Activated T-cell treated with anti-CD3 and anti-CD28 coated beads, Interleukin-2, amount 50 U/mL, for 1 hour (primary cell): ENCODE data around the gene MS4A14.
"Not testable (repeated sequence)": the region's sequence is repeated elsewhere in the genome, so short reads cannot be mapped to it uniquely, and the experiment has no call there.

ENCODE experiments used
- DNase-seq: peaks from one replicate; pipeline ENCODE4 v3.0.0-alpha.2; 2020

The MS4A14 gene

DNA sequence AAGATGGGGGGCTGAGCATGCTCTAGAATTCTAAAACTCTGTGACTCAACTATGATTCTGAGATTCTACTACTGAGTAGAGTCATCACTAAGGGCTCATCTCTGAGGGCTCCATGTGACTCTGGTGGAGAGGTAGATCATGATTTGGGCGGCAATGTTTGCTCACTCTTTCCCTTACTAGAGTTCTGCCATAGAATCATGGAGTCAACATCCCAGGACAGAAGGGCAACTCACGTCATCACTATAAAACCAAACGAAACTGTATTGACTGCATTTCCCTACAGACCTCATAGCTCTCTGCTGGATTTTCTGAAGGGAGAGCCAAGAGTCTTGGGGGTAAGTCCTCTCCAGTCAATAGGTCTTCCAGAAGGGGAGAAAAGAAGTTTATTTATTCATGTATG lies at the start of gene MS4A14:
Gene MS4A14, plus strand, starts transcription at position 78 of the 400 bp plus-strand sequence. Its CDS starts 120 bp downstream, at position 198.
- DNase-seq = no peak

DNA sequence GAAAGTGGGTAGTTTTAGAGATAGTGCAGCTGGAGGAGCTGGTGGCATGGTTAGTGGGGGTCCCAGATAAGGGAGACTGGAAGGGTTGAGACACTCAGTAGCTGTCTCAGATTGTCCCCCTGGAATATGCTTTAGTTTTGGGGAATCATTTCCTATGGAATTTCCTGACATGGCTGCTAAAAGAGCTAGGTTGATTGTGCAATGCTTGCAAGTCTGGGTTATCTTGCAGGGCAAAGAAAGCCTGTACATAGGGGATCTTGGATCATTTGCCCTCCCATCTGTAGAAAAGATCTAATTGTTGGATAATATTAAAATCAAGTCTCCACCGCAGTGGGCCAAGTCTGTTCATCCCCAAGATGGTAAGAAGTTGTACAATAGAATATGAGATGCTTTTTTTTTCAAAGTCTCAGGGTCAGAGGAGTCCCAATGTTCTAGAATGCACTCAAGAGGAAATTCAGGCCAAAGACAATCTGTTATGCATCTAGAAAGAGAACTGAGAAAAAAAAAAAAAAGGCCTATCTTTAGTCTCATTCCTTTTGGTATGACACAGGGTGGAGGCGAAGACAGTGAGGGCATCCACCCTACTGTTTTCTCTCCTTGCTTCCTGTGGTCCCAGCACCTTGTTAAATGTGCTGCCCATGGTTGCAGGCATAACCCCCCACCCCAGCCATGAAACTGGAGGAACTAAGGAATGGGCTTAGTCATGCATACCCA lies 49.0 kb upstream of the MS4A14 start:
- no peak for DNase-seq

DNA sequence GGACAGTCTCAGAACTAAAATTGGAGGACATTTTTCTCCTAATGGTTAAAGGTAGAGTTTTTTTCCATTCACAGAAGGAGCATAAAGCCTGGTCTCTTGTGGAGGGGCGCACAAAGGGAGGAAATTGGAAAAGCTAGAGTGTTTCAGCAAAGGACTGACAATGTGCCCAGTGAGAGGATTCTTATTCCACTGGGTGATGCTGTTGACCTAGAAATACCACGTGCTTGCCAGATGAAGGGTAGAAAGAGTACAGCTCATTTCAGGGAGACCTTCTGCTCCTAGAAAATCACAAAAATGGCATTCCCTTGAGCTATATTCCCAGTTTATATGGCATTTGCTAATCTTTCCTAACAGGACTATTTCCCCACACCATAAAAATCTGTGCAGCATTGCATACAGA lies 48.1 kb upstream of the MS4A14 start:
- no peak for DNase-seq

DNA sequence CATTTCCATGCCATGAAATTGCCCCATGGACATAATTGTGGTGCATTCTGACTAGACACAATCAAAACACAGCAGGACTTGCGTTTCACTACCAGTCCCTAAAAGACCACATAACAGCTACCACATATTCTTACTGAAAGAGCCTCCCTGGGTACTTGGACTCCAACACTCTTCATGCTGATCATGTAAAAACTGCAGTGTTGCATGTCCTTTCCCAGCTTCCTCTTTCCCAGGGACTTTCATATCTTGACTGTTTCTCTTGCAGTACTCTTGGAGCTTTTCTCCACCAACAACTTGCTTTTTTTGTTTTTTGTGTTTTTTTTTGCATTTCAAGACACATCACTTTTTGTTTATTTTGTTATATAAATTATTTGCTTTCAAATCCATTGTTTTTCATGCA lies 46.3 kb upstream of the MS4A14 start:
- DNase-seq = no peak

- DNase-seq = no peak
Measured at GRCh38 chr11:60357771-60358170, 38.5 kb upstream of the MS4A14 start.

GRCh38 chr11:60360621-60361020 lies 35.6 kb upstream of the MS4A14 start:
- DNase-seq = no peak

GRCh38 chr11:60362241-60362640 lies 34.0 kb upstream of the MS4A14 start:
- DNase-seq = no peak

DNA sequence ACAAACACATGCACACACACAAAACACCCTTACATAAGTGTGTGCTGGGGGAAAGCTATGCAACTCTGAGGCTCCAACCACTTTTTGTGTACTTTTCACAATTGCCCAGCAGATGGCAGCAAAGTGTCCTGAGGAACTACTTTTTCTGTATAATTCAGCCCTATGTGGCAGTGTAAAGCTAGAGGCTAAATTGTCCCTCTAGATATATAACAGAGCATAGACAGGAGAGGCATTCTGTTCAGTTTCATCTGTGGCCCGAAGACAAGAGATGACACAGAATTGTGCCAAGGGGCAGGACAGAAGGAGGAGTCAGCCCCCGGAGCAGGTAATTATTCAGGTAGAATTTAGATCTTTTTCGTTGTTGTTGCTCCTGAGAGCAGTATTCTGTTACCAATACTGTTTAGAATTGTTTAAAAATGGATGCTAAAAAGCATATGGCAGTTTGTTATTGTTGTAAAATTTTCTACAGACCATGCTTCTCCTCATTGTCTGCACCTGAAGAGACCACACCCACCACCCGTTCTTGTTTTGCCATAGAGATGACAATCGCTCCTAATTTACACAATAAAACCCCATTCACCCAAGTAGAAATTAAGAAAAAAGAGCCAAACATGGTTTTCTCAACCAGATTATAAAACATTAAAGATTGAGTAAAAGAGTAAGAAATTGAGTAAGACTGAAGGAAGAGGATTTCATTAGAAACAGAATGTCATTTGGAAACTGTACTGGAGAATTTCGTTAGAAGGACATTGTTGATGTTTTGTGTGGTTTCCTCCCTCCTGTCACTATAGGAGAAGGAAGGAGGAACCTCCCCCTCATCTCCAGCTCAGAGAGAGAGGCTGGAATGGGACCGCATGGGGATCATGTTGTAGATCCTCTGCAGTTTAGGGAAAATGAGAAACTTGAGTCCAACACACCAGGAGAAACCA lies 32.5 kb upstream of the MS4A14 start:
- peak; percentile 31 for DNase-seq

GRCh38 chr11:60366262-60366904 lies 29.9 kb upstream of the MS4A14 start:
- DNase-seq = not testable (repeated sequence)

DNA sequence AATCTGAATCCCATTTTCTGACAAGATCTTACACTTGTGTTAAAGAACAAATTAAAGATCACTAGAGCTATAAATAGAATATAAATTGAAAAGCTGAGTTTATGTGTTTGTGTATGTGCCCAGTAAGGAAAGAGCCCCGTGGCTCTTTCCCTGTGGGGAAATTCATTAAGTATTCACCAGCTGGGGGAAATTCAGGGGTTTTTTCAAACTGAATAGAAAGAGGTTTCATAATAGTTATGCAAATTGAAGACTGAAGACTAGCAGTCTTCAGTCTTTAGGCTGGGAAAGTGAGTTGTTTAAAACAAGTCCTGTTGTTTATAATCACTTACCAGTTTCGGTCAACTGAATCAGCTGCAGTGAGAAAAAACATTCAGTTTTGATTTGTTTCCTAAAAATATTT lies 29.2 kb upstream of the MS4A14 start:
- no peak for DNase-seq

GRCh38 chr11:60367896-60368295 lies 28.4 kb upstream of the MS4A14 start:
- no peak for DNase-seq

- no peak for DNase-seq
Measured at GRCh38 chr11:60370252-60370810, 25.9 kb upstream of the MS4A14 start.

GRCh38 chr11:60370811-60371298 lies 25.4 kb upstream of the MS4A14 start:
- DNase-seq = no peak

DNA sequence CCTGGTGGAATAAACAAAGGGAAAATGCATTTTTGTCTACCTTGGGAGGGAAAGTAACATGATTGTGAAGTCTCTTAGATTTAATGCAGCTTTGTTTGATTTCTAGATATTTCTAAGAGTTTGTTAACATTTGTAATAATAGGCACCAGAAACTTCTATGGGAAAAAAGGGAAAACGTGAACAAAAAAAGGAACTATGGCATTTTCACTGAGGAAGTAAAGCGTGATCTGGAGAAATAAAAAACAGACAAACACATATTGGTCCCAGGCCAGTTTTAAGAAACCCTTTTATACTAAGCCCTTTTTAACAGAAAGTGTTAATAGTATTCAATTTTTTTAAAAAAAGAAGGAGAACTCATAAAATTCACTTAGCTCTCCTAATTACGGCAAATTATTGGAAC lies 24.9 kb upstream of the MS4A14 start:
- DNase-seq = no peak

DNA sequence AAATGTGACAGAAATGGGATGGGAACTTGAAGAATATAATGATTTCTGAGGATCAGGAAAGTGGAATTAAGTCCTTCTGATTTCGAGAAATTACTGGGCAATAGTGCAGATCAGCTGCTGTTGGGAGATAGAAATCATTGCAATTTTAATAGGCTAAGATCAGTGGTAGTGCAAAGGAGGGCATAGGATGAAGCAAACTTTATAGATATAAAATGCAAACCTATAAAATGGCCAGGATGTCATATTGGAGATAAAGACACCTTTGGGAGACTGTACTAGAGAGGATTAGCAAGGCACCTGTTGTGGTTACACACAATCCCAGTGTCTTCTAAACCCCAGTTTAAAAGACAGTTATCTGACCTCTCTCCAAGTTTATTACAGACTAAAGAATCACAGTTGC lies 24.4 kb upstream of the MS4A14 start:
- DNase-seq = no peak

GRCh38 chr11:60372767-60373166 lies 23.5 kb upstream of the MS4A14 start:
- no peak for DNase-seq

- DNase-seq = no peak
Measured at GRCh38 chr11:60375316-60375715, 20.9 kb upstream of the MS4A14 start.

GRCh38 chr11:60376601-60377000 lies 19.7 kb upstream of the MS4A14 start:
- no peak for DNase-seq

GRCh38 chr11:60377401-60378136 lies 18.7 kb upstream of the MS4A14 start:
- no peak for DNase-seq

GRCh38 chr11:60378354-60378753 lies 17.9 kb upstream of the MS4A14 start, which contains the start of gene MS4A7:
MS4A7 (plus strand) TSS chr11:60378532; CDS start chr11:60383142, 4,610 bp downstream.
- DNase-seq = no peak

DNA sequence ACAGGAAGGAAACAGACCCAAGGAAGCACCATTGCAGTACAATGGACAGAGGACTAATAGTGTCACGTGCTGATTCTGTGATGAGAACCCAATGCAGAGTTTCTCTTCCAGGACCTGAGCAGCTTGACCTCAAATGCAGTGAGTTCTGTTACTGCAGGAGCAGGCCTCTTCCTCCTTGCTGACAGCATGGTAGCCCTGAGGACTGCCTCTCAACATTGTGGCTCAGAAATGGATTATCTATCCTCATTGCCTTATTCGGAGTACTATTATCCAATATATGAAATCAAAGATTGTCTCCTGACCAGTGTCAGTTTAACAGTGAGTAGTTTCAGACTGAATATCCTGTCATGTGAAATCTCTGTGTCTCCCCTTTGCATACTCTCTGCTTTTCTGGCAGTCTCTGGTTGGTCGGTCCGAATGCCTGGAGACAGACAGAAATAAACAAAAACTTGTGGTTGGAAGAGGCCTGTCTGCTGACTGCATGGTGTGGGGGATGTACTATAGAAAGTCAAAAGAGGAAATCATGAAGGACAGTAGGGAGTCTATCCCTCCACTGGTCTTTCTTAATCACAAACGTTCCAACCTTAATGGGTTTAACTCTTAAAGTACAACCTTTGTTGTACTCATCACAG lies 6.9 kb upstream of the MS4A14 start:
- DNase-seq = no peak

GRCh38 chr11:60390419-60390818 lies 5.8 kb upstream of the MS4A14 start:
- no peak for DNase-seq
